DMS79 (cell line): Measurements from ENCODE around the gene ACOT8.

Source experiments
- DNase-seq: peaks from one replicate; lab custom pipeline; 2025; lab: John Stamatoyannopoulos, UW

ACOT8 gene

GRCh38 chr20:45792317-45793118, 64.7 kb downstream of the ACOT8 start:
- DNase-seq: no peak
